T-helper 22 cell (primary cell): ENCODE results near the gene NSD2.

ENCODE experiments used
- DNase-seq: peaks from one replicate; pipeline ENCODE4 v3.0.0-alpha.2; 2020; ENCODE audit warnings: low read depth

Gene NSD2

GRCh38 chr4:1971456-1972200, 100.4 kb downstream of the NSD2 start:
- DNase-seq = no peak

- no peak for DNase-seq
Observed at GRCh38 chr4:1972414-1972813, 101.2 kb downstream of the NSD2 start.

- DNase-seq = no peak
Observed at GRCh38 chr4:1973218-1973617, 102.0 kb downstream of the NSD2 start.

GRCh38 chr4:1973661-1974060, 102.5 kb downstream of the NSD2 start:
- DNase-seq = no peak

- no peak for DNase-seq
Observed at GRCh38 chr4:1974840-1975239, 103.6 kb downstream of the NSD2 start.

- DNase-seq = no peak
Observed at GRCh38 chr4:1975391-1975801, 104.2 kb downstream of the NSD2 start.

GRCh38 chr4:1975880-1976279, 104.7 kb downstream of the NSD2 start:
- no peak for DNase-seq

- DNase-seq = no peak
Observed at GRCh38 chr4:1976416-1977352, 105.5 kb downstream of the NSD2 start.

GRCh38 chr4:1978226-1978625, 107.0 kb downstream of the NSD2 start:
- no peak for DNase-seq

- DNase-seq = no peak
Observed at GRCh38 chr4:1978741-1979476, 107.7 kb downstream of the NSD2 start.

- DNase-seq = no peak
Observed at GRCh38 chr4:1979477-1980196, 108.4 kb downstream of the NSD2 start.

GRCh38 chr4:1980561-1981041, 109.4 kb downstream of the NSD2 start:
- DNase-seq = no peak

GRCh38 chr4:1981251-1982058, 110.3 kb downstream of the NSD2 start:
- no peak for DNase-seq

- no peak for DNase-seq
Observed at GRCh38 chr4:1982124-1983052, 111.2 kb downstream of the NSD2 start.

GRCh38 chr4:1983053-1983845, 112.1 kb downstream of the NSD2 start:
- DNase-seq = no peak

- DNase-seq = no peak
Observed at GRCh38 chr4:1983846-1984405, 112.7 kb downstream of the NSD2 start.

GRCh38 chr4:1984406-1985191, 113.4 kb downstream of the NSD2 start:
- no peak for DNase-seq

GRCh38 chr4:1985294-1985693, 114.1 kb downstream of the NSD2 start:
- DNase-seq = no peak
